Fibroblast of lung (primary cell): ENCODE data around the gene BCKDK.

ENCODE experiments used
- CTCF ChIP-seq, 2 donors: IDR thresholded peaks in 1 of 2; conservative IDR thresholded peaks in 1 of 2; 1 replicate in 1 of 2; 2 replicates in 1 of 2; pipeline ENCODE4 v1.5.1; 2011 to 2012; ENCODE audit warnings: low read length in 2 of 2, control low read depth in 1 of 2, inconsistent platforms in 1 of 2, low read depth in 1 of 2, mild to moderate bottlenecking in 1 of 2
- EZH2 ChIP-seq: IDR thresholded peaks from 2 replicates; pipeline ENCODE4 v1.5.1; 2012; ENCODE audit warnings: low read length, control low read depth, mild to moderate bottlenecking; ENCODE audit errors: missing control alignments

DNA sequence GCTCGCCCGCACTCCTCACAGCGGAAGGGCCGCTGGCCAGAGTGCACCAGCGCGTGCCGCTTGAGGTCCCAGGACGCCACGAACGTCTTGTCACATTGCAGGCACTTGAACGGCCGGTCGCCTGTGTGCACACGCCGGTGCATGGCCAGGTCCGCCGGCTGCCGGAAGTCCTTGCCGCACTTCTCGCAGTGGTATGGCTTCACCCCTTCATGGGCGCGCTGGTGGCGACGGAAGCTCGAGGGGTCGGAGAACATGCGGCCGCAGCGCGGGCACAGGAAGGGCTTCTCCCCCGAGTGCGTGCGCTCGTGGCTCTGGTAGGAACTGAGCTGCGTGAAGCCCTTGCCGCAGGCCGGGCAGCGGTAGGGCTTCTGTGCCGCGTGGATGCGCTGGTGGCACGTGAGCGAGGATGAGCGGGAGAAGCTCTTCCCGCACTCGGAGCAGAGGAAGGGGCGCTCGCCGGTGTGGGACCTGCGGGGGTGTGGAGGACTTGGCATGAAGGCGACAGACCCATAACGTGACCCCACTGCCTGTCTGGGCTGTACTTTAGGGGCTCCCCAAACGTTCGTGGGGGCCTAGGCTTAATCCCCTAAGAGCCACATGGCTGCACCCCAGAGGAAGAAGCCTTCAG is 46.3 kb upstream of the BCKDK start:
- no peak for TF ChIP-seq CTCF (conservative IDR thresholded peaks at IDR 0.05 in 1 of 2, IDR thresholded peaks at IDR 0.05 in 1 of 2; ENCODE audit: low read depth in 1 of 2, low read length in 2 of 2)
- TF ChIP-seq EZH2, result no peak
